Astrocyte (in vitro differentiated cells and primary cell): ENCODE measurements around the gene PLG.
"Not testable (repeated sequence)": the region's sequence is repeated elsewhere in the genome, so short reads cannot be mapped to it uniquely, and the experiment has no call there.

ENCODE experiments used
- CTCF ChIP-seq: IDR thresholded peaks from 2 replicates; pipeline ENCODE4 v1.5.1; 2011; ENCODE audit warnings: low read depth, mild to moderate bottlenecking, inconsistent platforms, low read length, moderate library complexity; ENCODE audit not compliant: insufficient read depth
- EZH2 ChIP-seq: IDR thresholded peaks from 2 replicates; pipeline ENCODE4 v1.6.1; 2012; ENCODE audit warnings: mild to moderate bottlenecking, low read length, inconsistent platforms; ENCODE audit not compliant: insufficient read depth

DNA sequence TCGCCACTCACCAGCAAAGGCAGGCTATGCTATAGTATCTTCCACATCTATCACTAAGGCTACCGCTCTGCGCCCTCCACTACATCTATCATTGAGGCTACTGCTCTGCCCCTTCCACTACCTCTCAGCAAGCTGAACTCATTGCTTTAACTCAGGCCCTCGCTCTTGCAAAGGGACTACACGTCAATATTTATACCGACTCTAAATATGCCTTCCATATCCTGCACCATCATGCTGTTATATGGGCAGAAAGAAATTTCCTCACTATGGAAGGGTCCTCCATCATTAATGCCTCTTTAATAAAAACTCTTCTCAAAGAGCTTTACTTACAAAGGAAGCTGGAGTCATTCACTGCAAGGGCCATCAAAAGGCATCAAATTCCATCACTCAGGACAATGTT is 77.1 kb downstream of the PLG start:
- not testable (repeated sequence) for TF ChIP-seq CTCF, EZH2
